Superior temporal gyrus (tissue), 1 donor: ENCODE data around the gene ZNF687.
"Not testable (repeated sequence)": the region's sequence is repeated elsewhere in the genome, so short reads cannot be mapped to it uniquely, and the experiment has no call there.

Experiments
- DNase-seq: peaks from one replicate; pipeline ENCODE4 v3.0.0-alpha.2; 2016; ENCODE audit errors: extremely low spot score

The ZNF687 gene

DNA sequence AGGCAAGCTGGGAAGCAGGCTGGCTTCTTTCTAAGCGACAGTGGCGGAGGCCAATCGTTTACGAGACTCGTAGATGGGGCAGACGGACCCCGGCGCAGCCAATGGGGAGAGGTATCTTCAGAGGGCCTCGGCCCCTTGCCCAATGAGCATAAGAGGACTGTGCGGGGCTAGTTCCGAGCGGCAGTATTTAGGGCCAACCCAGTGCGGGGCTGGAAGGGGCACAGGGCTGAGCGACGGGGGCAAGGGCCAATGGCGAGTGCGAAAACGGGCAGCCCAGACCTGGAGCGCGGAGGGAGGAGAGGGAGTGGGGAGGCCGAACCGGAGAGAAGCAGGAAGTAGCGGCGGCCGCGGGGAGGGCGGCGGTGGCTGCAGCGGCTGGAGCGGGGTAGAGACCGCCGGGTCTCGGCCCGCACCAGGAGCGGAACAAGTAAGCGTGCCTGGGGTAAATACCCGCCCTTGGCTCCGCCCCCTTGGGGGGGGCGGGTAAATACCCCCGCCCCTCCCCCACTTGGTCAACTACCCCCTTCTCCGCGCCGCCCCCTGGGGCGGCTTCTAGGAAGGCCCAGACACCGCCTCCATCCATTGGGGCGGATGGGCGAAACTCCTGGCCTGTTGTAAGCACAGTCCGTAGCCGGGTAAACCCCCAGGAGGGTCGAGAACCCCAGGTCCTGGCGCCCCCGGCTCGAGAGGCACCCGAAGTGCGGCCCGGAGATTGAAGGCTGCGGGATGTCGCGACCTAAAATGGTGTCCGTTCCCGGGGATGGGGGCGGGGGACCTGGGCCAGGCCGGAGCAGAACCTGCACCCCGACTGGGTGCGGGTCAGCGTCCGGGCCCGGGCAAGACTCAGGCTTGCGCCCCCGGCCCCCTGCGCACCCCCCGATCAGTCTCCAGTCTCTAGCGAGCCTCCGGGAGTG lies at the start of gene ZNF687:
Gene ZNF687 (plus strand): TSS at position 331 of the 914 bp plus-strand sequence. CDS start 3,993 bp downstream, outside the sequence.
- peak; percentile 100 for DNase-seq

GRCh38 chr1:151235235-151235634 lies 46.9 kb upstream of the ZNF687 start:
- DNase-seq: no peak

DNA sequence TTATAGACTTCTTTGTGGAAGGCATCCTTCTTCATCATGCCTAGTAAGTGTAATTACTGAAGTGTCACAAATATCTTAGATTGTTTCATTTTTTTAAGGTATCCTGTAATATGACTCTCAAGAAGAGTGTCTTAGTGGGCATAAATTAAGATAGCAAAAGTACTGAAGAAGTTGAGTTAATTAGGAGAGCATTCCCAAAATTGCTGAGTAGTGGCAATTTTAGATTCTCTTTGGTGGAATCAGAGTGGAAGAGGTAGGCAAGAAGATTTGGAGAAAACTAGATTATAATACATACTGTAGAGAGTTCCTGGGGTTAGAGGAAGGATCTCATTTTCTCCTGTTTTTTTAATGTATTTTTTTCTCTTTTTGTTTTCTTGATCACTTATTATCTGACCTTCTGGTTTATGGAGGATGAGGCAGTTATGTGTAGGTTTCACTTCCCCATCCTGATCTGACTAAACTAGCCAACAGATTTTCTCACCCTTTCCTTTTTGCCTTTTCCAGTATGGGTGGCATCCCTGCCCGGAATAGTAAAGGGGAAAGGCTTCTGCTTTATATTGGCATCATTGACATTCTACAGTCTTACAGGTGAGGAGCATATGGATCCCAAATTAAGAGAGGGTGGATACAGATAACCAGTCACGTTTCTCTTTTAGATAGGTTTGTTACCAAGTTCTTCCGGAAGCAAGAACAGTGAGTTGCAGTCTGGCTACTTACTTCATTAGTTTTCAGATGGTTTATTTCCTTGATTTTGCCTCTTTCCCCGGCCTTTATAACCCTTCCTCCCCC lies 44.2 kb upstream of the ZNF687 start:
- no peak for DNase-seq

GRCh38 chr1:151238467-151238739 lies 43.7 kb upstream of the ZNF687 start:
- DNase-seq: peak; percentile 69

GRCh38 chr1:151242442-151242841 lies 39.7 kb upstream of the ZNF687 start:
- DNase-seq: no peak

- no peak for DNase-seq
Measured at GRCh38 chr1:151243683-151244216, 38.3 kb upstream of the ZNF687 start.

GRCh38 chr1:151246786-151247185 lies 35.3 kb upstream of the ZNF687 start:
- DNase-seq: no peak

DNA sequence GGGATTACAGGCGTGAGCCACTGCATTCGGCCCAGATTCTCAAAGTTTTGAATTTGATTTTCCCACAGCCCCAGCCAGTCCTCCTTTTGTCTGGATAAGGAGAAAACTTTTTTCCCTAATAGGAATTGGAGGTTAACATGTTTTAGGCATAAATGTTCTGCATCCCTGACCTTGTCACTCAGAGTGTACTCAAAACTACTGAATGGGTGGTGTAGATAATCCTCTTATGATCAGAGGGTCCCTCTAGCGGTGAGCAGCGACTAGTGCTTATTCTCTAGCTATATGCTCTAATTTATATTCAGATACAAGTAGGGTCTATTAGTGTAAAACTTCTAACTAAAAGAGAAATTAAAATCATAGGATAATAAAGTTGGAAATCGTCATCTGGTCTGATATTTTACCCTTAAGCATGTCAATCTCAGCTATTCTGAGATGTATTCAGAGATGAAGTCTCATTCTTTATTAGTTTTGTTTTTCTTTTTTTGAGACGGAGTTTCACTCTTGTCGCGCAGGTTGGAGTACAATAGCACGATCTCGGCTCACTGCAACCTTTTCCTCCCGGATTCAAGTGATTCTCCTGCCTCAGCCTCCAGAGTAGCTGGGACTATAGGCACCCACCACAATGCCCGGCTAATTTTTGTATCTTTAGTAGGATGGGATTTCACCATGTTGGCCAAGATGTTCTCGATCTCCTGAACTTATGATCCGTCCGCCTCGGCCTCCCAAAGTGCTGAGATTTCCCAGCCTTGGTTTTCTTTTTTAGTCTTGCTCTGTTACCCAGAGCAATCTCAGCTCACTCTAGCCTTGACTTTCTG lies 30.2 kb upstream of the ZNF687 start:
- DNase-seq: peak; percentile 86

- DNase-seq: peak; percentile 99
Measured at GRCh38 chr1:151254217-151255213, 27.6 kb upstream of the ZNF687 start, which contains the start of gene PSMD4. Gene PSMD4 (plus strand): TSS chr1:151254734. CDS start chr1:151254783, 49 bp downstream.

DNA sequence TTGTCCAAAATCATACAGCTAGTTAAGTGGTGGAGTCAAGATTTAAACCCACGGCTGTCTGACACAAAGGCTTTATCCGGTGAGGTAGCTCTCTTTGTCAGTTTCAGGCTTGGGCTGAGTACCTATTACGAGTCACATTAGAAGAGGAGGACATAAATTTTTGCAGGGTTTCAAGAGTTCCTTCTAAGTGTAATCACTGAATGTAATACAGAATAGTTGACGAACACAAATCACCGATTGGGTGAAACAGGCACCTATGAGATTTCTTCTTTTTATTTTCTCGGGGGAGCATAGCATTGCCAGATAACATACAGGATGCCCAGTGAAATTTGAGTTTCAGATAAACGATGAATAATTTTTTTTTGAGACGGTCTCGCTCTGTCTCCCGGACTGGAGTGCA lies 26.7 kb upstream of the ZNF687 start:
- DNase-seq: no peak

DNA sequence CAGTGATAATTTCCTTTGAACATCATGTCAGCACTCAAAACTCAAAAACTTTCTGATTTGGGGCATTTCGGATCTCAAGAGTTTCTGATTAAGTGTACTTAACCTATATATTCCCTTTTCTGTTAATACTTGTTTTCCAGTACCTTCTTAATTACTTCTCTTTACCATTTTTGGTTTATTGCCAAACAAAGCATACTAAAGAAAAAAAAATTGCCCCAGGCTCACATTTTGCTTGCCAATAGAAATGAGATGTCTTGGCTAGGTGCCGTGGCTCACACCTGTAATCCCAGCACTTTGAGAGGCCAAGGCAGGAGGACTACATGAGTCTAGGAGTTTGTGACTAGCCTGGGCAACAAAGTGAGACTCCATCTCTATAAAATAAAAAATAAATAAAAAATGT lies 22.7 kb upstream of the ZNF687 start:
- no peak for DNase-seq

DNA sequence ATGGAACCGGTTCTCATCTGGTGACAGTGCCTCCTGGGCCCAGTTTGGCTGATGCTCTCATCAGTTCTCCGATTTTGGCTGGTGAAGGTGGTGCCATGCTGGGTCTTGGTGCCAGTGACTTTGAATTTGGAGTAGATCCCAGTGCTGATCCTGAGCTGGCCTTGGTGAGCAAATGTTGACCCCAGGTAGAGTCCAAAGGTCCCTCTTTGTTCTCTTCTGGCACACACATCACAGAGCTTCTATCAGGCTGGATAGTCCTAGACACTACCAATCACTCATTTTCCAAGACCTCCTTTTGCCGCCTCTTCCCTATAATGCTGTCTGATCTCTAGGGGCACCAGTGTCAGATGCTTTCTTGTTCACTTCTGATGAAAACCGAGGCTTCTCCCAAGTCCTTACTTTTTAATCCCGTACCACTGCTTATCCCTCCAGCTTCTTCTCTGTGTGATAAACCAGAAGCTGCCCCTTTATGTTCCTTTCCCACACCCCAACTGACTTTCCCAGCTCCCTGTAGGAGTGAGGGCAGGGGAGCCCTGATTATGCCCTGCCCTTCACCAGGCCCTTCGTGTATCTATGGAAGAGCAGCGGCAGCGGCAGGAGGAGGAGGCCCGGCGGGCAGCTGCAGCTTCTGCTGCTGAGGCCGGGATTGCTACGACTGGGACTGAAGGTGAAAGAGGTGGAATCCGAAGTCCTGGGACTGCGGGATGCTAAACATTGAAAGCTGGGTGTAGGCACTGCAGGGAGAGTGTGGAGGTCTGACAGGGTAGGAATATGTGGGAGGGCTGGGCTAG lies 16.5 kb upstream of the ZNF687 start:
- DNase-seq: no peak

- no peak for DNase-seq
Measured at GRCh38 chr1:151266315-151266714, 15.8 kb upstream of the ZNF687 start.

GRCh38 chr1:151266821-151267220 lies 15.3 kb upstream of the ZNF687 start:
- no peak for DNase-seq

- DNase-seq: no peak
Measured at GRCh38 chr1:151267760-151268159, 14.3 kb upstream of the ZNF687 start.

DNA sequence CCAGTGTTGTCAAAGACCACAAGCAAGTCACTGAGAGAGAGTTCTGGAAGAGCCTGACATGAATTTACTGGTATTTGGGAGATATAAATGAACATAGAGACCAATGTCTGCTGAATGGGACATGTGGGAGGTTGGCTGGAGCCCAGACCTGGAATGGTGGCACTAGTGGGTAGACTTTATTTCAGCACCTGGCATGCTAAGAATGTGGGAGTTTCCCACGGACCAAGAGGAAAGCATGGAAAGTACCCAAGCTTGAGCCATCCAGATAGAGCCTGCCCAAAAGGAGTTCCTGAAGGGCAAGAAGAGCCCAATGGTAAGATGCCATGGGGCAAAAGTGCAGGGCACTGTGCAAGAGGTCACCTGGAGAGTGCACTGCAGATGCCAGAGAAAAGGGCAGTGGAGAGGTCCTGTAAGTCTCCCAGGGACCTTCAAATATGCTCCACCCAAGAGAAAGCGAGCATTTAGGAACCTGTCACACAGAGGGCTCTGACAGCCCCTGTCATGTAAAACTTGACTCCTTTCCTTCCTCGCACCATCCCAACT lies 8.1 kb upstream of the ZNF687 start:
- DNase-seq: no peak

- DNase-seq: not testable (repeated sequence)
Measured at GRCh38 chr1:151275341-151275740, 6.8 kb upstream of the ZNF687 start.

DNA sequence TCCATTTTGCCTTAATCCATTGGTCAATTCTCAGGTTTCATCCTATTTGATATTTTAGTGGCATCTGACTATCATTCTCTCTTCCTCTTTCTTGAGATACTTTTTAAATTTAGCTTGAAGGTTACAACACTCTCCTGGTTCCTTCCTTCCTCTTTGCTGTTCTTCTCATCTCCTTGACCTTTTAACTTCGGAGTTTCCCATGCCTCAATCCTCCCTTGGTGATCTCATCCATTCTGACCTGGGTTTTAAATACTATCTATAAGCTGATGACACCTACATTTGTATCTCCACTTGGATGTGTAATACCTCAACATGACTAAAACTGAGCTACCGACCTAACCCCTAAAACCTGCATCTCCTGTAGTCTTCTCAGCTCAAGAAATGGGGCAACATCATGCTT lies 4.8 kb upstream of the ZNF687 start:
- no peak for DNase-seq

GRCh38 chr1:151281225-151281968 lies 702 bp upstream of the ZNF687 start:
- DNase-seq: peak; percentile 99
